Measurements from ENCODE around the gene INSYN2B. TPM values are rescaled to one million over a fixed set of nuclear protein-coding genes. Genes with fewer than 3 reads are reported as not detected.

The INSYN2B gene
- total RNA-seq, 3 donors from 2014 or later (not counting 1 experiment from before 2014, with no cell fraction given): not detected

- Mint-ChIP-seq H3K4me1 (peaks cover 67% of the 10 kb centered on the region in 2 donors), H3K27me3 (ENCODE audit: low read depth in 2 of 2) (no peaks in the 10 kb centered on the region), H3K36me3 (no peaks in the 10 kb centered on the region), H3K27ac (peak overlapping the region in 1 of 2 donors; percentile 37), H3K9me3 (no peaks in the 10 kb centered on the region), H3K4me3 (no peak overlapping the region)
- no peak for DNase-seq
- ATAC-seq: no peak
- TF ChIP-seq CTCF (IDR thresholded peaks at IDR 0.05): no peak
- intact Hi-C loops (cut with micrococcal nuclease): no loop called here
- Histone ChIP-seq H3K9me3 (ENCODE audit: control insufficient read depth, insufficient read depth, low read length) (no peaks in the 10 kb centered on the region), H3K27ac (ENCODE audit: low read length) (no peak overlapping the region), H3K4me1 (ENCODE audit: control insufficient read depth, insufficient read depth, low read length) (peaks cover 9% of the 10 kb centered on the region), H3K27me3 (ENCODE audit: control insufficient read depth, insufficient read depth, low read length) (no peaks in the 10 kb centered on the region), H3K36me3 (ENCODE audit: control insufficient read depth, insufficient read depth, low read length) (peaks cover 3% of the 10 kb centered on the region), H3K4me3 (ENCODE audit: low read length) (no peak overlapping the region)
- WGBS (ENCODE audit: insufficient coverage): 76% methylated on average over 5 of the region's 5 CpGs
These were observed 98.5 kb downstream of the INSYN2B start for GRCh38 chr5:169881702-169882303.

GRCh38 chr5:169880785-169881184, 99.5 kb downstream of the INSYN2B start:
- H3K27ac ChIP-seq (ENCODE audit: low read length): peak overlapping the region; percentile 44
- Mint-ChIP-seq H3K4me1 (peaks cover 72 to 73% of the 10 kb centered on the region in 2 donors), H3K27ac (peak overlapping the region; percentile 68 to 69), H3K4me3 (no peak overlapping the region), H3K36me3 (no peaks in the 10 kb centered on the region), H3K27me3 (ENCODE audit: low read depth in 2 of 2) (no peaks in the 10 kb centered on the region), H3K9me3 (no peaks in the 10 kb centered on the region)
- peaks cover 3% of the 10 kb centered on the region for H3K36me3 ChIP-seq (ENCODE audit: control insufficient read depth, insufficient read depth, low read length)
- DNase-seq (no peak), ATAC-seq (no peak)
- no peak for TF ChIP-seq CTCF (IDR thresholded peaks at IDR 0.05)
- H3K4me3 ChIP-seq (ENCODE audit: low read length): no peak overlapping the region
- H3K9me3 ChIP-seq (ENCODE audit: control insufficient read depth, insufficient read depth, low read length): no peaks in the 10 kb centered on the region
- H3K27me3 ChIP-seq (ENCODE audit: control insufficient read depth, insufficient read depth, low read length): no peaks in the 10 kb centered on the region
- peaks cover 9% of the 10 kb centered on the region for H3K4me1 ChIP-seq (ENCODE audit: control insufficient read depth, insufficient read depth, low read length)
- intact Hi-C loops (cut with micrococcal nuclease): no loop called here
- WGBS (ENCODE audit: insufficient coverage): 98% methylated on average over 2 of the region's 2 CpGs

GRCh38 chr5:169880012-169880663, 100.2 kb downstream of the INSYN2B start:
- no peaks in the 10 kb centered on the region for H3K9me3 Mint-ChIP-seq
- ATAC-seq (peak; percentile 26 to 44 (median 39)), DNase-seq (no peak)
- peaks cover 71 to 76% of the 10 kb centered on the region in 2 donors for H3K4me1 Mint-ChIP-seq
- no peaks in the 10 kb centered on the region for H3K36me3 Mint-ChIP-seq
- Histone ChIP-seq H3K9me3 (ENCODE audit: control insufficient read depth, insufficient read depth, low read length) (no peaks in the 10 kb centered on the region), H3K4me1 (ENCODE audit: control insufficient read depth, insufficient read depth, low read length) (peaks cover 9% of the 10 kb centered on the region), H3K4me3 (ENCODE audit: low read length) (no peak overlapping the region), H3K36me3 (ENCODE audit: control insufficient read depth, insufficient read depth, low read length) (peaks cover 3% of the 10 kb centered on the region), H3K27ac (ENCODE audit: low read length) (peak overlapping the region; percentile 44), H3K27me3 (ENCODE audit: control insufficient read depth, insufficient read depth, low read length) (no peaks in the 10 kb centered on the region)
- no peaks in the 10 kb centered on the region for H3K27me3 Mint-ChIP-seq (ENCODE audit: low read depth in 2 of 2)
- H3K27ac Mint-ChIP-seq: peak overlapping the region; percentile 68 to 69
- no peak overlapping the region for H3K4me3 Mint-ChIP-seq
- 64% methylated on average over 4 of the region's 4 CpGs for WGBS (ENCODE audit: insufficient coverage)
- intact Hi-C loops (cut with micrococcal nuclease): no loop called here
- no peak for TF ChIP-seq CTCF (IDR thresholded peaks at IDR 0.05)

All from natural killer cell (primary cell).